RWPE2 (cell line): ENCODE results near the gene BAZ1B.

Source experiments
- ATAC-seq: fragments of 200-7000 bp; cut with Tn5 transposase; 3 replicates; pipeline ENCODE4 v1.9.1; 2021; ENCODE audit warnings: low read depth
- DNase-seq: peaks from one replicate; pipeline ENCODE4 v3.0.0-alpha.2; 2020; ENCODE audit warnings: low spot score
- H3K27ac ChIP-seq: fragments of 450-650 bp; 2 replicates; pipeline ENCODE4 v1.5.1; 2017; ENCODE audit warnings: mild to moderate bottlenecking; ENCODE audit not compliant: poor library complexity, severe bottlenecking
- H3K27me3 ChIP-seq: fragments of 250-450 bp; sonication (Bioruptor Pico); 2 replicates; pipeline ENCODE4 v1.5.1; 2021; ENCODE audit warnings: mild to moderate bottlenecking, moderate library complexity; ENCODE audit not compliant: insufficient read depth, poor library complexity, severe bottlenecking
- H3K36me3 ChIP-seq: fragments of 250-450 bp; sonication (Bioruptor Pico); 2 replicates; pipeline ENCODE4 v1.5.1; 2020; ENCODE audit warnings: low read depth, mild to moderate bottlenecking, moderate library complexity
- H3K4me1 ChIP-seq: fragments of 250-450 bp; sonication (Bioruptor Pico); 2 replicates; pipeline ENCODE4 v1.5.1; 2021; ENCODE audit warnings: mild to moderate bottlenecking, moderate library complexity; ENCODE audit not compliant: insufficient read depth, poor library complexity, severe bottlenecking
- H3K4me3 ChIP-seq: fragments of 250-450 bp; sonication (Bioruptor Pico); 2 replicates; pipeline ENCODE4 v1.5.1; 2021; ENCODE audit warnings: mild to moderate bottlenecking, moderate library complexity; ENCODE audit not compliant: severe bottlenecking
- H3K9me3 ChIP-seq: fragments of 250-450 bp; sonication (Bioruptor Pico); 2 replicates; pipeline ENCODE4 v1.5.1; 2021; ENCODE audit warnings: mild to moderate bottlenecking, moderate library complexity; ENCODE audit not compliant: severe bottlenecking
- CTCF ChIP-seq: fragments of 450-650 bp; IDR thresholded peaks from one replicate; pipeline ENCODE4 v1.5.1; 2017; ENCODE audit warnings: mild to moderate bottlenecking, moderate library complexity; ENCODE audit not compliant: poor library complexity, severe bottlenecking

BAZ1B gene

GRCh38 chr7:73447121-73447733 lies 74.9 kb downstream of the BAZ1B start:
- TF ChIP-seq CTCF: no peak
- Histone ChIP-seq H3K4me1 (no peaks in the 10 kb centered on the region), H3K9me3 (no peaks in the 10 kb centered on the region), H3K36me3 (peaks cover 100% of the 10 kb centered on the region), H3K4me3 (no peak overlapping the region), H3K27me3 (no peaks in the 10 kb centered on the region), H3K27ac (no peak overlapping the region)
- no peak for DNase-seq
- no peak for ATAC-seq

GRCh38 chr7:73446682-73447081 lies 75.4 kb downstream of the BAZ1B start:
- no peak for TF ChIP-seq CTCF
- H3K27ac ChIP-seq: no peak overlapping the region
- H3K36me3 ChIP-seq: peaks cover 98% of the 10 kb centered on the region
- no peaks in the 10 kb centered on the region for H3K9me3 ChIP-seq
- H3K4me3 ChIP-seq: no peak overlapping the region
- no peaks in the 10 kb centered on the region for H3K27me3 ChIP-seq
- ATAC-seq: no peak
- no peak for DNase-seq
- no peaks in the 10 kb centered on the region for H3K4me1 ChIP-seq

- no peaks in the 10 kb centered on the region for H3K27me3 ChIP-seq
- TF ChIP-seq CTCF: no peak
- no peaks in the 10 kb centered on the region for H3K9me3 ChIP-seq
- peaks cover 90% of the 10 kb centered on the region for H3K36me3 ChIP-seq
- no peak overlapping the region for H3K4me3 ChIP-seq
- ATAC-seq (no peak), DNase-seq (no peak)
- no peaks in the 10 kb centered on the region for H3K4me1 ChIP-seq
- no peak overlapping the region for H3K27ac ChIP-seq
Measured at GRCh38 chr7:73443548-73444255, 78.4 kb downstream of the BAZ1B start.

GRCh38 chr7:73442903-73443500 lies 79.1 kb downstream of the BAZ1B start:
- H3K27me3 ChIP-seq: no peaks in the 10 kb centered on the region
- peaks cover 83% of the 10 kb centered on the region for H3K36me3 ChIP-seq
- H3K9me3 ChIP-seq: no peaks in the 10 kb centered on the region
- no peak for TF ChIP-seq CTCF
- no peak overlapping the region for H3K4me3 ChIP-seq
- H3K27ac ChIP-seq: no peak overlapping the region
- DNase-seq (no peak), ATAC-seq (no peak)
- H3K4me1 ChIP-seq: no peaks in the 10 kb centered on the region
